Stimulated activated CD8-positive, alpha-beta memory T cell treated with anti-CD3 and anti-CD28 coated beads, Interleukin-12 subunit alpha, Interleukin-12 subunit beta, amount 100 ng/mL, for 4 hours (primary cell): ENCODE data around the gene GPR33.
"Not testable (repeated sequence)": the region's sequence is repeated elsewhere in the genome, so short reads cannot be mapped to it uniquely, and the experiment has no call there.

ENCODE experiments used
- DNase-seq: peaks from one replicate; pipeline ENCODE4 v3.0.0-alpha.2; 2020; ENCODE audit warnings: low read depth

Gene GPR33

GRCh38 chr14:31487886-31488285 lies at the start of gene GPR33:
GPR33 (minus strand) TSS chr14:31488039; CDS start chr14:31483965, 4,074 bp downstream.
- no peak for DNase-seq

GRCh38 chr14:31536201-31536960 lies 48.5 kb upstream of the GPR33 start:
- no peak for DNase-seq

GRCh38 chr14:31530136-31530535 lies 42.3 kb upstream of the GPR33 start:
- DNase-seq = no peak

- no peak for DNase-seq
Observed at GRCh38 chr14:31529053-31529452, 41.2 kb upstream of the GPR33 start.

GRCh38 chr14:31527546-31527945 lies 39.7 kb upstream of the GPR33 start:
- no peak for DNase-seq

- no peak for DNase-seq
Observed at GRCh38 chr14:31527087-31527486, 39.2 kb upstream of the GPR33 start.

GRCh38 chr14:31510855-31511254 lies 23.0 kb upstream of the GPR33 start:
- DNase-seq = no peak

- no peak for DNase-seq
Observed at GRCh38 chr14:31510222-31510621, 22.4 kb upstream of the GPR33 start.

- DNase-seq = no peak
Observed at GRCh38 chr14:31508135-31508534, 20.3 kb upstream of the GPR33 start.

GRCh38 chr14:31505411-31505810 lies 17.6 kb upstream of the GPR33 start:
- DNase-seq = no peak

GRCh38 chr14:31501870-31502269 lies 14.0 kb upstream of the GPR33 start:
- no peak for DNase-seq

- DNase-seq = no peak
Observed at GRCh38 chr14:31492759-31493498, 5.1 kb upstream of the GPR33 start.

GRCh38 chr14:31489691-31490090 lies 1.9 kb upstream of the GPR33 start:
- DNase-seq = no peak

GRCh38 chr14:31486764-31487163 lies 1.1 kb downstream of the GPR33 start:
- no peak for DNase-seq

- DNase-seq = no peak
Observed at GRCh38 chr14:31484754-31485153, 3.1 kb downstream of the GPR33 start.

GRCh38 chr14:31480156-31480555 lies 7.7 kb downstream of the GPR33 start:
- DNase-seq = no peak

- DNase-seq = no peak
Observed at GRCh38 chr14:31479027-31479426, 8.8 kb downstream of the GPR33 start.

GRCh38 chr14:31477248-31477647 lies 10.6 kb downstream of the GPR33 start:
- DNase-seq = no peak

GRCh38 chr14:31476131-31476866 lies 11.5 kb downstream of the GPR33 start:
- DNase-seq = no peak

- DNase-seq = no peak
Observed at GRCh38 chr14:31466554-31466953, 21.3 kb downstream of the GPR33 start.

GRCh38 chr14:31465111-31465510 lies 22.7 kb downstream of the GPR33 start:
- no peak for DNase-seq

- DNase-seq = not testable (repeated sequence)
Observed at GRCh38 chr14:31462450-31462849, 25.4 kb downstream of the GPR33 start.

- DNase-seq = no peak
Observed at GRCh38 chr14:31461545-31461944, 26.3 kb downstream of the GPR33 start.
